ENCODE data around the gene IRS1. TPM values are rescaled to one million over a fixed set of nuclear protein-coding genes. Genes with fewer than 3 reads are reported as not detected.

The IRS1 gene
- total RNA-seq, 1 donor from 2014 or later: 6.3 TPM

GRCh38 chr2:226694586-226695284 lies 104.9 kb downstream of the IRS1 start:
- intact Hi-C loops (cut with micrococcal nuclease): no loop called here

GRCh38 chr2:226694149-226694548 lies 105.5 kb downstream of the IRS1 start:
- intact Hi-C loops (cut with micrococcal nuclease): no loop called here

DNA sequence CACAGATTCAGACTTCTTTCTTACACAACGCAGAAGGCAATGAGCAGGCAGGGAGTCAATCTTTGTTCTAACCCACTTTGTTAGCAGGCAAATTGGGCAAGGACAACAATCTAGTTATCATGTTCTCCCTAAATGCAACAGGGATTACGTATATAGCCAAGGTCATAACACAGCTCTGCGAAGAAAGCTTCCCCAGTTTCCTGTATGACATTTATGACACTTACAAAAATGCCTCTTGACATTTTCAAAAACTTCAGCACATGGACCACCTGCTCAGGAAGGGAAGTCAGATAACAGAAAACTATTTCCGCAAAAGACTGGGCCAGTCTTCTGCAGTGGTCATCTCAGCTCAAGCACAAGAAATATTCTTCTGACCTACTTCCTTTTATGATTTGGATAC lies 106.1 kb downstream of the IRS1 start:
- intact Hi-C loops (cut with micrococcal nuclease): no loop called here

DNA sequence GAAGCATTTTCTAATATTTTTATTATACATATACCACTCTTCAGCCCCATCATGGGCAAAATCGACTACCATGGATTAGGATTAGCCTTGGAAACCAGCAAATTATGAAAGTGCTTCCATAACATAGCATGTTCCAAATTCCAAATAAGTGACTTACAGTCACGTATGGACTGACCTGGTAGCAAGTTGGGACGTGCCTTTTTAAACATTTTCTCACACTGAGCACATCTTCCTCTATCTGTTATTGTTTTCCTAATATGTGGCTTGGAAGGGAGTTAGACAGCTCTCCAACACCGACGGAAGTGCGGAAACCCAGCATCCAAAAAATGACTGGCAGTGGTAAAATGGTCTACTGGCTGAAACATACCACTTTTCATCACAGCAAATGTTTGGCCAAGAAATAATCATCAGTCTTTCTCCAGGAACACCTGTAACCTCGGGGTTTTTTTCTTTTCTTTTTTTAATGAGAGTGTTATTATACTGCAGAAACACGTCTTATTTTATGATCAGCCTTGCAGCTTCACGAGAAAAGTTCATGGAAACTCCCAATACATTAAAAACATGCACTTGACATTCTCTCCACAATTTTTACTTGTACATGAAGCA lies 107.0 kb downstream of the IRS1 start:
- intact Hi-C loops (cut with micrococcal nuclease): no loop called here

GRCh38 chr2:226691255-226691654 lies 108.4 kb downstream of the IRS1 start:
- intact Hi-C loops (cut with micrococcal nuclease): no loop called here

DNA sequence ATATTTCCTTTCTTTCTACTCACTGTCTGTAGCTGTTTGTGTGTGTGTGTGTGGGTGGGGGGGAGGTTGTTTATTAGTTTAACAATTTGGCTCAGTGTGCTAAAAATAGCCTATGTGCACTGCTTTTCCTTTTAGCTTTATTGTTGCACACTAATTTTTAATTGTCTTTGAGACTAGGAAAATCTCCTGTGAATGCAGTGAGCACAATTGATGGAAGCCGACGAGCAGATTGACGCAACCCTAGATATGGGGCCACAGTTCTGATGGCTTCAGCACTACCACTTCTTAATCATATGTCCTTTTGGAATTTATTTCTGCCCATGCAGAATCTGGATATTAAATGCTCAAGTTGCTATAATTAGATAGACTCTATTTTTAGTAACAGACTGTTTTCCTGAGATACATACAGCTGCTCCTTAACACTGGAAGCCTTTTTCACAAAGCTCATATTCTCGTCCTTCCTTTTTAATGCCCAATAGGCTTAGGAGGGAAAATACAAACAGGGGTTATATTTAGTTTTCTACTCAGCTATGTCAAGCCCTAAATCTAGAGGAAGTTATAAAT lies 109.1 kb downstream of the IRS1 start:
- intact Hi-C loops (cut with micrococcal nuclease): no loop called here

DNA sequence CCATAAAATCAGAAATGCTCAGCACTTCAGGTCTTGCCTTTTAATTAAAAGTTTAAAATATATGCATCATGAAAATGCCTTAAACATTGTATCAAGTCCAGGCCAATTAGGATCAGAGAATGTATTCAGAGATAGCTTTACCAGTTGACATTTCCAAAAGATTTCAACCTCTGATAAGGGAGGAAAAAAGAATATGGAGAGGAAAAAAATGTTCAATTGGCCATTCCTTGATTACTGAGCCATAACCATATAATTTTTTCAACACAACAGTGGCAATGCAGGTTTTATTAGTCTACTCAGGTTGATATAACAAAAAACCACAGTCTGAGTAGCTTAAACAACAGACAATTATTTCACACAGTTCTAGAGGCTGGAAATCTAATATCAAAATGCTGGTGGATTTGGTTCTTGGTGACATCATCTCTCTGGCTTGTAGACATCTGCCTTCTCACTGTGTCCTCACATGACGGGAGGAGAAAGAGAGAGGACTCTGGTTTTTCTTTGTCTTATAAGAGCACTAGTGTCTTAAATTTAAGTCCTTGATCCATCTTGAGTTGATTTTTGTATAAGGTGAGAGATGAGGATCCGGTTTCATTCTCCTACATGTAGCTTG lies 111.9 kb downstream of the IRS1 start:
- intact Hi-C loops (cut with micrococcal nuclease): no loop called here

DNA sequence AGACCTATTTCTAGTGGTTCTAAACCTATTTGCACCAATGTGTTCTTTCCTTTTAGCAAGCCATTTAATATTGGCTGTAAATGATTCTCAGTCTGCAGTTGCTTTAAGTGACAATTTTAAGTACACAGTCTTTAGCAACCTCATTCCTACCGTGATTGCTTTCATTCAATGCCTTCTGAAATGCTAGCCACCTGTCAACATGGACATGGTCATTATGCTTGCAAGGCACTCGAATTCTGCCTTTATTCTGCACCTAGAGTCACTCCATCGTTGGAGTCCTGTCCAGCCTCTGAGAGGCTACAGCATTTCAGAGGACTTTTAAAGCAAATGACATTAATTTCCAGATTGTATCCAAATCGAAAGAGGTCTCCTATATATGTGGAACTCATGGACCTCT lies 115.1 kb downstream of the IRS1 start:
- intact Hi-C loops (cut with micrococcal nuclease): no loop called here

GRCh38 chr2:226683944-226684562 lies 115.6 kb downstream of the IRS1 start:
- intact Hi-C loops (cut with micrococcal nuclease): no loop called here

- intact Hi-C loops (cut with micrococcal nuclease): no loop called here
Observed at GRCh38 chr2:226683196-226683595, 116.4 kb downstream of the IRS1 start.

Other genes starting within 250 kb of the IRS1 start
- gene RHBDD1, start 36.2 kb upstream of the IRS1 start, total RNA-seq: 38.7 and 41.6 TPM in 2 replicates